ENCODE measurements around the gene GRSF1. TPM values are rescaled to one million over a fixed set of nuclear protein-coding genes. Genes with fewer than 3 reads are reported as not detected.

Gene GRSF1
- total and polyA plus RNA-seq, 2 of the 13 experiments (the other 11 are each of a cell fraction or from before 2014, with no cell fraction given), result 66.5 to 103 TPM

- no peak for TF ChIP-seq REST (IDR thresholded peaks at IDR 0.05; ENCODE audit: borderline replicate concordance in 1 of 2, low read depth in 1 of 2, low read length in 2 of 2)
- no peak for TF ChIP-seq TOE1 (CRISPR knock-in tag; IDR thresholded peaks at IDR 0.05)
- no peak for TF ChIP-seq SIX4 (CRISPR knock-in tag; IDR thresholded peaks at IDR 0.05)
- no peak for TF ChIP-seq ZNF235 (CRISPR knock-in tag; IDR thresholded peaks at IDR 0.05; ENCODE audit: borderline replicate concordance)
- peak; percentile 53; the same call in 1 of the 2 replicates for TF ChIP-seq MXD3 (CRISPR knock-in tag; IDR thresholded peaks at IDR 0.05)
- TF ChIP-seq MED1 (CRISPR knock-in tag; IDR thresholded peaks at IDR 0.05), result peak; percentile 16; the same call in 1 of the 2 replicates
- peak; percentile 24; the same call in 1 of the 2 replicates for TF ChIP-seq CREBL2 (CRISPR knock-in tag; IDR thresholded peaks at IDR 0.05; ENCODE audit: borderline replicate concordance)
- no peak for TF ChIP-seq CCAR2 (optimal IDR thresholded peaks at IDR 0.05; ENCODE audit: low read depth, low read length)
- TF ChIP-seq ZNF672 (CRISPR knock-in tag; IDR thresholded peaks at IDR 0.05), result no peak
- no peak for TF ChIP-seq ZC3H4 (CRISPR knock-in tag; IDR thresholded peaks at IDR 0.05; ENCODE audit: borderline replicate concordance)
- TF ChIP-seq PAWR (CRISPR knock-in tag; IDR thresholded peaks at IDR 0.05; ENCODE audit: borderline replicate concordance), result no peak
- TF ChIP-seq FOXP1 (IDR thresholded peaks at IDR 0.05), result no peak
- TF ChIP-seq FOXP1 (CRISPR knock-in tag; IDR thresholded peaks at IDR 0.05), result no peak
- TF ChIP-seq ZNF512B (CRISPR knock-in tag; IDR thresholded peaks at IDR 0.05; ENCODE audit: borderline replicate concordance), result no peak
- TF ChIP-seq SIX1 (CRISPR knock-in tag; IDR thresholded peaks at IDR 0.05; ENCODE audit: borderline replicate concordance), result no peak
- no peak for TF ChIP-seq NR0B2 (CRISPR knock-in tag; IDR thresholded peaks at IDR 0.05)
- peak; percentile 20; the same call in 1 of the 2 replicates for TF ChIP-seq FOXK1 (CRISPR knock-in tag; IDR thresholded peaks at IDR 0.05; ENCODE audit: borderline replicate concordance, low read depth)
- TF ChIP-seq TBX2 (CRISPR knock-in tag; IDR thresholded peaks at IDR 0.05; ENCODE audit: borderline replicate concordance), result peak; percentile 68
- TF ChIP-seq ZNF761 (CRISPR knock-in tag; conservative IDR thresholded peaks at IDR 0.05), result peak; percentile 16; the same call in 1 of the 2 replicates
- no peak for TF ChIP-seq ZNF253 (CRISPR knock-in tag; IDR thresholded peaks at IDR 0.05; ENCODE audit: borderline replicate concordance)
- TF ChIP-seq NONO (IDR thresholded peaks at IDR 0.05), result no peak
- peak; percentile 24; the same call in 1 of the 2 replicates for TF ChIP-seq NONO (CRISPR knock-in tag; conservative IDR thresholded peaks at IDR 0.05)
Measured at GRCh38 chr4:70838666-70839588, 763 bp downstream of the GRSF1 start (continued).
